Naive thymus-derived CD8-positive, alpha-beta T cell (primary cell): Measurements from ENCODE around the gene CXorf58. TPM values are rescaled to one million over a fixed set of nuclear protein-coding genes. Genes with fewer than 3 reads are reported as not detected.
A peak's percentile ranks its signal among the peaks of the same experiment; 100 is the strongest.
"Not testable (repeated sequence)": the region's sequence is repeated elsewhere in the genome, so short reads cannot be mapped to it uniquely, and the experiment has no call there.

Experiments
- ATAC-seq, 2 donors: fragments of 150-1000 bp; cut with Tn5 transposase in 1 of 2; sonication (Bioruptor Pico), chemical (Tn5 transposase) in 1 of 2; 1 replicate in 1 of 2; 2 replicates in 1 of 2; pipeline ENCODE4 v1.10.0; 2021; ENCODE audit warnings: mild to moderate bottlenecking in 2 of 2, moderate library complexity in 2 of 2
- POLR2A ChIA-PET: fragments of 350-600 bp; sonication (Branson Sonifier 250); formaldehyde crosslinking; loops from one replicate; lab custom pipeline; 2021; ENCODE audit warnings: antibody characterized with exemption; lab: Charles Lee
- DNase-seq, 10 donors: peaks; one replicate each; pipeline versions ENCODE4 v3.0.0 to v3.0.0-alpha.2; 2020 to 2022
- H3K27ac Mint-ChIP-seq, 10 donors: one replicate each; pipeline ENCODE4 v1.8.0; 2020 to 2022; ENCODE audit warnings: mild to moderate bottlenecking in 10 of 10, mixed read lengths in 10 of 10, moderate library complexity in 4 of 10, inconsistent platforms in 1 of 10
- H3K27me3 Mint-ChIP-seq, 5 donors: one replicate each; pipeline ENCODE4 v1.8.0; 2021 to 2022; ENCODE audit warnings: mixed read lengths in 5 of 5
- H3K36me3 Mint-ChIP-seq, 3 donors: one replicate each; pipeline ENCODE4 v1.8.0; 2020 to 2022; ENCODE audit warnings: mixed read lengths in 3 of 3, mild to moderate bottlenecking in 2 of 3, inconsistent platforms in 1 of 3
- H3K4me1 Mint-ChIP-seq, 4 donors: one replicate each; pipeline ENCODE4 v1.8.0; 2021 to 2022; ENCODE audit warnings: mixed read lengths in 4 of 4
- H3K4me3 Mint-ChIP-seq, 10 donors: one replicate each; pipeline ENCODE4 v1.8.0; 2020 to 2022; ENCODE audit warnings: mild to moderate bottlenecking in 10 of 10, mixed read lengths in 10 of 10, moderate library complexity in 6 of 10, inconsistent platforms in 1 of 10
- H3K9me3 Mint-ChIP-seq, 9 donors: one replicate each; pipeline ENCODE4 v1.8.0; 2020 to 2022; ENCODE audit warnings: mixed read lengths in 9 of 9, mild to moderate bottlenecking in 3 of 9, inconsistent platforms in 1 of 9, moderate library complexity in 1 of 9
- polyA plus RNA-seq, 3 donors: library from polyadenylated mRNA; unstranded; fragments of 300-500 nt; fragmentation: Illumina TruSeq; gene quantifications; one replicate each; pipeline ENCODE4 v1.2.3, GENCODE V29; 2021
- total RNA-seq, 8 experiments: library from RNA in 2 of 8; stranded (reverse) in 2 of 8; gene quantifications; one replicate each; pipeline ENCODE4 v1.2.3 and lab custom pipeline; 2021 to 2026

CXorf58 gene
- total and polyA plus RNA-seq, 5 experiments from 2014 or later = not detected

- Mint-ChIP-seq H3K9me3 (no peaks in the 10 kb centered on the region), H3K36me3 (peaks cover 0 to 9% (median 0%) of the 10 kb centered on the region in 3 donors), H3K4me1 (peaks cover 0 to 4% (median 2%) of the 10 kb centered on the region in 4 donors), H3K4me3 (no peak overlapping the region), H3K27me3 (no peaks in the 10 kb centered on the region), H3K27ac (peak overlapping the region in 1 of 10 donors; percentile 22)
- ATAC-seq (no peak), DNase-seq (no peak)
- POLR2A ChIA-PET = no interaction called here
These were observed 22.0 kb upstream of the CXorf58 start for GRCh38 chrX:23885803-23886202.

GRCh38 chrX:23887451-23887850 lies 20.4 kb upstream of the CXorf58 start:
- Mint-ChIP-seq H3K36me3 (peaks cover 0 to 9% (median 0%) of the 10 kb centered on the region in 3 donors), H3K4me3 (no peak overlapping the region), H3K4me1 (peaks cover 0 to 4% (median 2%) of the 10 kb centered on the region in 4 donors), H3K27ac (no peak overlapping the region), H3K27me3 (no peaks in the 10 kb centered on the region), H3K9me3 (no peaks in the 10 kb centered on the region)
- no peak for ATAC-seq
- POLR2A ChIA-PET = no interaction called here
- DNase-seq = no peak

DNA sequence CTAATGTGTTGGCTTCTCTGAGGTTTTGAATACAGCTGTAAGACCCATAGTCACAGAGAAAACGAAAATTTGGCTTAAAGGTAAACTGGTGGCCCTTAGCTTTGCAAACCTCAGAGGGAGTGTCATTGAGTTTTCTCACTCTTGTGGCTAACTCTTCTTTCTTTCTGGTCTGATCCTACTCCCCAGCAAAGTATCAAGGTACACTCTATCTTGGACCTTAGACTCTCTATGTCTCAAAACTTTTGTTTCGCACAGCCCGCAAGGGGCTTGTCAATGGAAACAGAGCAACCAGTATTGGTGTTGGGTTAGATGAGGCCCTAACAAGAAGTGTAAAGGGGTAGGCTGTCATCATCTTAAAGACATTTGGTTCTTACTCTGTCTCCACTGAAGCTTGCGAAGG lies 19.9 kb upstream of the CXorf58 start:
- Mint-ChIP-seq H3K9me3 (no peaks in the 10 kb centered on the region), H3K4me3 (no peak overlapping the region), H3K36me3 (peaks cover 0 to 9% (median 0%) of the 10 kb centered on the region in 3 donors), H3K4me1 (peaks cover 0 to 4% (median 2%) of the 10 kb centered on the region in 4 donors), H3K27ac (no peak overlapping the region), H3K27me3 (no peaks in the 10 kb centered on the region)
- POLR2A ChIA-PET = no interaction called here
- ATAC-seq (no peak), DNase-seq (no peak)

DNA sequence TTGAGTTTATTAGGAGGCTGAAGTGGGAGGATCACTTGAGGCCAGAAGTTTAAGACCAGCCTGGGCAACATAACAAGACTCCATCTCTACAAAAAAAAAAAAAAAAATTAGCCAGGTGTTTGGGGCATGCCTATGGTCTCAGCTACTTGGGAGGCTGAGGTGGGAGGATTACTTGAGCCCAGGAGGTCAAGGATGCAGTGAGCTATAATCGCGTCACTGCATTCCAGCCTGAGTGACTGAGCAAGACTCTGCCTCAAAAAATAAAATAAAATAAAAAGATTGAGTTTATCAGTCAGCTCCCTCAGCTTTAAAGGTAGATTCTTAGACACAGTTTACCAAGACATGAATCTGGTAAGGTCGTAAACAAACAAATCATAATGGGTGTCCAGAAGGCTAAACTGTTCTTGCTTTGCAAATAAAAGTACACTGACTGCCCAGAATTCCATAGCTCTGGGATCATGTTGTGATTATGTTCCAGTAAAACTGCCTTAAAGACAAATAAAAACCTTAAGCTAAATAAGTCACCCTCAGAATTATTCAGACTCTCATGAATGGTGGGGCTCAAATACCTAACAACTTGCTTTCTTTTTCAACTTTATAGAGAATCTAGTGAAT lies 18.8 kb upstream of the CXorf58 start:
- H3K27ac Mint-ChIP-seq = no peak overlapping the region
- H3K36me3 Mint-ChIP-seq = peaks cover 0 to 7% (median 0%) of the 10 kb centered on the region in 3 donors
- no peaks in the 10 kb centered on the region for H3K27me3 Mint-ChIP-seq
- DNase-seq (no peak), ATAC-seq (no peak)
- POLR2A ChIA-PET = interaction anchor here (0.6 kb wide), 2 partner anchors 128 to 158 kb away, joined by 3 to 4 read pairs; no protein-coding TSS in a partner anchor
- peaks cover 0 to 2% (median under 1%) of the 10 kb centered on the region in 4 donors for H3K4me1 Mint-ChIP-seq
- no peak overlapping the region for H3K4me3 Mint-ChIP-seq
- H3K9me3 Mint-ChIP-seq = no peaks in the 10 kb centered on the region

DNA sequence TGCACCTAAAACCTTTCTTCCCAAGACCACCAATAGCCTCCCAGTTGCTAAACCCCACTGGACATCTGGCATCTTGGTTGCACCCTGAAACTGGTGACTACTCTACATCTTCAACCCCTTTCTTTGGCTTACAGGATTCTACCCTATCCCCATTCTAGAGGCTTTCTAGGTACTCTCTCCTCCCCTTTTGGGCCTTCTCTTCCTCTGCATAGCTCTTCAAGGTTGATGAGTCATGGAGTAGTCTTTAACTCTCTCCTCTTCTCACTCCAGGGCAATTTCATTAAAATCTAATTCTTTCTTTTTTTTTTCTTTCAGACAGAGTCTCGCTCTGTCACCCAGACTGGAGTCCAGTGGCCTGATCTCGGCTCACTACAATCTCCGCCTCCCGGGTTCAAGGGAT lies 16.9 kb upstream of the CXorf58 start:
- POLR2A ChIA-PET = no interaction called here

GRCh38 chrX:23894993-23895392 lies 12.8 kb upstream of the CXorf58 start:
- H3K4me3 Mint-ChIP-seq, POLR2A ChIA-PET, H3K36me3 Mint-ChIP-seq: not testable (repeated sequence)

More for the DNA sequence above, 16.9 kb upstream of the CXorf58 start:
- ATAC-seq = no peak
- Mint-ChIP-seq H3K4me3 (no peak overlapping the region), H3K36me3 (peaks cover 0 to 2% (median 0%) of the 10 kb centered on the region in 3 donors), H3K4me1 (no peaks in the 10 kb centered on the region), H3K9me3 (no peaks in the 10 kb centered on the region), H3K27ac (no peak overlapping the region), H3K27me3 (no peaks in the 10 kb centered on the region)
- no peak for DNase-seq

GRCh38 chrX:23896539-23896938 lies 11.3 kb upstream of the CXorf58 start:
- H3K4me3 Mint-ChIP-seq = not testable (repeated sequence)

More at GRCh38 chrX:23894993-23895392, 12.8 kb upstream of the CXorf58 start:
- peaks cover 0 to 10% (median 0%) of the 10 kb centered on the region in 4 donors for H3K4me1 Mint-ChIP-seq
- ATAC-seq, H3K27ac Mint-ChIP-seq, DNase-seq, H3K9me3 Mint-ChIP-seq, H3K27me3 Mint-ChIP-seq: not testable (repeated sequence)

GRCh38 chrX:23896981-23897380 lies 10.8 kb upstream of the CXorf58 start:
- Mint-ChIP-seq H3K4me1 (peaks cover 0 to 10% (median 0%) of the 10 kb centered on the region in 4 donors), H3K27ac (peak overlapping the region in 1 of 10 donors; percentile 29), H3K27me3 (no peaks in the 10 kb centered on the region), H3K9me3 (no peaks in the 10 kb centered on the region), H3K4me3 (no peak overlapping the region), H3K36me3 (peaks cover 0 to 2% (median 0%) of the 10 kb centered on the region in 3 donors)
- POLR2A ChIA-PET = no interaction called here
- no peak for DNase-seq
- no peak for ATAC-seq

More at GRCh38 chrX:23896539-23896938, 11.3 kb upstream of the CXorf58 start:
- DNase-seq, H3K27me3 Mint-ChIP-seq, ATAC-seq, H3K9me3 Mint-ChIP-seq, H3K36me3 Mint-ChIP-seq, H3K27ac Mint-ChIP-seq, POLR2A ChIA-PET: not testable (repeated sequence)
- peaks cover 0 to 10% (median 0%) of the 10 kb centered on the region in 4 donors for H3K4me1 Mint-ChIP-seq

DNA sequence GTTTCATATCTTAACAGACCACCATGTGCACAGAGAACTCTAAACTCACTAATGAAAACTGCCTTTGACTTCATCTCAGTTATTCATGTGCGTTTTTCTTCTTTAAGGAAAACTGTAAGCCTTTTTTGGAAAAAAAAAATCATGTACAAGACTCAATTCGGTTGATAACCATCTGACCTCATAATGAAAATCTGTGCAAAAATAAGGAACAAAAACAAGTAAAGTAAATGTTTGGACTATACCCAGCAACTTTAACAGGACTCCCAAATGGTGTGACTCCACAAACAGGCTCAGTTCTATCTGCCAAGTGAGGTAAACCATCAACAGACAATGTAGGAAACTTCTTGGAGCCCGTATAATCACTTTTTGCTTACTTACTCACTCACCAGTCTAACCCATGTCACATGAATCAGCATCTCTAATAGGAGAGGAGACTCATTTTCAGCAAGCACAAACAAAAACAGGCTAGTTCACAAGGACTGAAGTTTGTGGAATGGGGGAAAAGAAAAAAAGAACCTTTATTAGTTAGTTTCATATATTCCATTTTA lies 9.3 kb upstream of the CXorf58 start:
- Mint-ChIP-seq H3K4me3 (no peak overlapping the region), H3K4me1 (peaks cover 0 to 10% (median 0%) of the 10 kb centered on the region in 4 donors), H3K27me3 (no peaks in the 10 kb centered on the region), H3K36me3 (peaks cover 0 to 2% (median 0%) of the 10 kb centered on the region in 3 donors), H3K27ac (no peak overlapping the region), H3K9me3 (no peaks in the 10 kb centered on the region)
- no peak for DNase-seq
- no peak for ATAC-seq
- POLR2A ChIA-PET = no interaction called here

GRCh38 chrX:23900220-23900797 lies 7.5 kb upstream of the CXorf58 start:
- no peaks in the 10 kb centered on the region for H3K9me3 Mint-ChIP-seq
- DNase-seq (no peak), ATAC-seq (no peak)
- no peaks in the 10 kb centered on the region for H3K36me3 Mint-ChIP-seq
- no peaks in the 10 kb centered on the region for H3K27me3 Mint-ChIP-seq
- H3K4me1 Mint-ChIP-seq = peaks cover 0 to 10% (median 1%) of the 10 kb centered on the region in 4 donors
- POLR2A ChIA-PET = interaction anchor here (1.6 kb wide), 1 partner anchor 117 kb away, joined by 8 read pairs; the partner anchor contains the start of gene SAT1
- H3K27ac Mint-ChIP-seq = no peak overlapping the region
- no peak overlapping the region for H3K4me3 Mint-ChIP-seq

DNA sequence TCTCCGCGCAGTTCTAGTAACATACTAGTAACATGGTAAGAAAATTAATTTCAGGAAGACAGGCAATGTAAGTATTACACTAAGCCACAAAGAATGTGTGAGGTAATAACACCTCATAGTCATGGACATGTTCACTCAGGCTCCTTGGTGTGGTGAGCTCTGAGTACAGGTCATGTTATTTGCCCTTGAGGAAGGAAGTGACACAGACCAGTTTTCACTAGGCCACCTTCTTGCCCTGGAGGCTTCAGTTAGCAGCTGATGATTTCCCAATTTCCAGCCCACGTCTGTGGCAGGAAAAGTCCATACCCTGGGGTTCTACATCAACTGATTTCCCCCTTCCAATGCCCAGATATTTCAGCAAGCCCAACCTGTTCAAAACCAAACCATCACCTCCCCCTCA lies 6.7 kb upstream of the CXorf58 start:
- Mint-ChIP-seq H3K27me3 (no peaks in the 10 kb centered on the region), H3K36me3 (no peaks in the 10 kb centered on the region), H3K27ac (no peak overlapping the region), H3K4me3 (no peak overlapping the region), H3K4me1 (peaks cover 0 to 10% (median 1%) of the 10 kb centered on the region in 4 donors), H3K9me3 (no peaks in the 10 kb centered on the region)
- POLR2A ChIA-PET = interaction anchor here (1.3 to 1.6 kb wide), 2 partner anchors 118 to 120 kb away, joined by 4 to 8 read pairs; partner anchors contain the start of gene SAT1
- no peak for ATAC-seq
- no peak for DNase-seq

- POLR2A ChIA-PET = interaction anchor here (1.2 to 1.6 kb wide), 4 partner anchors 119 to 158 kb away, joined by 3 to 8 read pairs (median 4); partner anchors contain the start of genes EIF2S3 and SAT1
- ATAC-seq = peak; percentile 84 to 86
These were observed 6.0 kb upstream of the CXorf58 start for GRCh38 chrX:23901805-23902204.

GRCh38 chrX:23902419-23902818 lies 5.4 kb upstream of the CXorf58 start:
- POLR2A ChIA-PET = interaction anchor here (0.7 to 1.5 kb wide), 4 partner anchors 121 to 239 kb away, joined by 3 to 4 read pairs (median 4); partner anchors contain the start of gene EIF2S3
- Mint-ChIP-seq H3K9me3 (no peaks in the 10 kb centered on the region), H3K4me3 (no peak overlapping the region), H3K36me3 (no peaks in the 10 kb centered on the region), H3K27me3 (no peaks in the 10 kb centered on the region), H3K4me1 (peaks cover 0 to 10% (median 4%) of the 10 kb centered on the region in 4 donors), H3K27ac (no peak overlapping the region)
- peak in 3 of 10 donors; percentile 36 to 46 (median 41) for DNase-seq
- peak in 1 of 2 donors; percentile 43 for ATAC-seq

More at GRCh38 chrX:23901805-23902204, 6.0 kb upstream of the CXorf58 start:
- peak in 9 of 10 donors; percentile 4 to 65 (median 25) for DNase-seq
- Mint-ChIP-seq H3K27me3 (no peaks in the 10 kb centered on the region), H3K4me1 (peaks cover 0 to 16% (median 4%) of the 10 kb centered on the region in 4 donors), H3K9me3 (no peaks in the 10 kb centered on the region), H3K36me3 (no peaks in the 10 kb centered on the region), H3K4me3 (no peak overlapping the region), H3K27ac (no peak overlapping the region)
